ENCODE data around the gene C16orf74.
A peak's percentile ranks its signal among the peaks of the same experiment; 100 is the strongest.

Gene C16orf74

DNA sequence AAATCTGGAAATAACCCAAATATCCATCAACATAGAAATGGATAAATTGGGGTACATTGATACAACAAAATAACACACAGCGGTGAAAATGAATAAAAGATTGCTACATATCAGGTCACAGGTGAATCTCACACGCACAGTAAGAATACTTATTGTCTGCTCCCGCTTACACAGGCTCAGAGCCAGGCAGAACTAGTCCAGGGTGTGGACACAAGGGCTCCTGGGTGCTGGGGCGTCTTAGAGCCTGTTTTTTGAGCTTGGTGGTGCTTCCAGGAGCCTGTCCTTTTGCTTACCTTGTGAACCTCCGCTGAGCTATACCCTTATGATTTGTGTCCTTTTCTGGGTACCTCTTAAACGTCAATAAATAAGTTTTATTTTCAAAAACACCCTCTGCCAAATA, 19.8 kb upstream of the C16orf74 start:
- peaks cover 11% of the 10 kb centered on the region for H3K4me1 ChIP-seq (ENCODE audit: insufficient read depth, low read length)
- H3K36me3 ChIP-seq (ENCODE audit: insufficient read depth, low read depth, low read length): no peaks in the 10 kb centered on the region
- no peak overlapping the region for H3K9ac ChIP-seq (ENCODE audit: low read depth, low read length)
- H3K4me3 ChIP-seq (ENCODE audit: low read length): no peak overlapping the region
- H3K9me3 ChIP-seq (ENCODE audit: insufficient read depth, low read depth, low read length): no peaks in the 10 kb centered on the region
- H3K27me3 ChIP-seq (ENCODE audit: insufficient read depth, low read length): no peaks in the 10 kb centered on the region
- no peak overlapping the region for H3K27ac ChIP-seq (ENCODE audit: low read length)

DNA sequence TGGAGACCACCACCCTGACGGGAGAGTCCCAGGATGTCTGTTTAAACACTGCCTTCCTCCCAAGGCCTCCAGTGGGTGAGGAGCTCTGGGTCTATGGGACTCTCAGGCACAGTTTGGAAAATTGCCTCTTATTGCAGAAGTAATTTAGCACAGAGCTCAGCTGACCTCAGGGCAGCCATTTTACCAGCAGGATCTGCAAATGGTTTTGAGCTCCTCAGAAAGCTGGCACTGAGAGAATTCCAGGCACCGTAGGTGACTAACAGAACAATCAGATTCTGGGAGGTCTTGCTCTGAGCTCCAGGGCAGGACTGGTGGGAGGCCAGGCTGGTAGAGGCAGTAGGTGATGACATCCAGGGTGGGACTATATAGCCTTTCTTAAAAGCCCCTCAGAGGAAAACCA, 17.3 kb upstream of the C16orf74 start:
- no peaks in the 10 kb centered on the region for H3K36me3 ChIP-seq (ENCODE audit: insufficient read depth, low read depth, low read length)
- peak overlapping the region; percentile 0; the same call in 1 of the 2 replicates for H3K9ac ChIP-seq (ENCODE audit: low read depth, low read length)
- H3K27me3 ChIP-seq (ENCODE audit: insufficient read depth, low read length): no peaks in the 10 kb centered on the region
- H3K4me3 ChIP-seq (ENCODE audit: low read length): peak overlapping the region; percentile 16; the same call in 1 of the 2 replicates
- H3K27ac ChIP-seq (ENCODE audit: low read length): no peak overlapping the region
- no peaks in the 10 kb centered on the region for H3K9me3 ChIP-seq (ENCODE audit: insufficient read depth, low read depth, low read length)
- H3K4me1 ChIP-seq (ENCODE audit: insufficient read depth, low read length): peaks cover 15% of the 10 kb centered on the region

DNA sequence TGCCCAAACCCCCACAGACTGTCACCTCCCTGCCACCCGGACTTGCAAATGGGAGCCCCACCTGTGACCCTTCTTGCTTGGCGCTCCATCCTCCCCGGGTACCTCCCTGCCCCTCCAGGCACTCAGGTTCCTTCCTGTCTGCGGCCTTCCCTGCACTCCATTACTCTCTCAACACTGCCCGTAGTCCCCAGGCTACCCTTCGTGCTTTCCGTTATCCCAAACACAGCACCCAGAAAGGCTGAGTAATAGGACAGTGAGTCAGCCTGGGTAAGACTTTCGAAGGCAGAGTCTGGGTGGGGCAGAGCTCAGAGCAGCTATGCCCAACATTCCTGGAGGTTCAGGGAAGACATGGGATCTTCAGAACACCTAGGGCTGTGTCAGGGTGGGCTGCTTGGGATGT, 16.6 kb upstream of the C16orf74 start:
- Histone ChIP-seq H3K4me1 (ENCODE audit: insufficient read depth, low read length) (peaks cover 15% of the 10 kb centered on the region), H3K36me3 (ENCODE audit: insufficient read depth, low read depth, low read length) (no peaks in the 10 kb centered on the region), H3K4me3 (ENCODE audit: low read length) (no peak overlapping the region), H3K27me3 (ENCODE audit: insufficient read depth, low read length) (no peaks in the 10 kb centered on the region), H3K9me3 (ENCODE audit: insufficient read depth, low read depth, low read length) (no peaks in the 10 kb centered on the region), H3K9ac (ENCODE audit: low read depth, low read length) (no peak overlapping the region), H3K27ac (ENCODE audit: low read length) (no peak overlapping the region)

DNA sequence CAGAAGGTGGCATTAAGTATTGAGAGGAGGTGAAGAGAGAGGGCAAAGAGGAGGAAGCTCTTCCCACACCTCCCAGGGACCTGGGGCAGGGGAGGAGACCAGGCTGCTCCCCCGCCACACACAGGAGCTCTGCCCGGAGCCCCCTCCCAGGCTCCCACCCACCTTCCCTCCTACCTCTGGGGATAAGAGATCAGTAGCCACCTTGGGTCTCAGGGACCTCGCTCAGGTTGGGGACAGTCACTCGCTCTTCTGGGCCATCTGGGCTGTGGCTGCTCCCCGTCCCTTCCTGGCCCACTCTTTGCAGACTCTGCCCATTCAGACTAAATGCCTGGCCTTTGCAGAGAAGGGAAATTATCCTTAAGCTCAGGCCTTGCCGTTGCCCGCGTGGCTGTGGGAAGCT, 14.9 kb upstream of the C16orf74 start:
- Histone ChIP-seq H3K4me1 (ENCODE audit: insufficient read depth, low read length) (peaks cover 15% of the 10 kb centered on the region), H3K27me3 (ENCODE audit: insufficient read depth, low read length) (no peaks in the 10 kb centered on the region), H3K36me3 (ENCODE audit: insufficient read depth, low read depth, low read length) (no peaks in the 10 kb centered on the region), H3K4me3 (ENCODE audit: low read length) (no peak overlapping the region), H3K9ac (ENCODE audit: low read depth, low read length) (no peak overlapping the region), H3K27ac (ENCODE audit: low read length) (no peak overlapping the region), H3K9me3 (ENCODE audit: insufficient read depth, low read depth, low read length) (no peaks in the 10 kb centered on the region)

DNA sequence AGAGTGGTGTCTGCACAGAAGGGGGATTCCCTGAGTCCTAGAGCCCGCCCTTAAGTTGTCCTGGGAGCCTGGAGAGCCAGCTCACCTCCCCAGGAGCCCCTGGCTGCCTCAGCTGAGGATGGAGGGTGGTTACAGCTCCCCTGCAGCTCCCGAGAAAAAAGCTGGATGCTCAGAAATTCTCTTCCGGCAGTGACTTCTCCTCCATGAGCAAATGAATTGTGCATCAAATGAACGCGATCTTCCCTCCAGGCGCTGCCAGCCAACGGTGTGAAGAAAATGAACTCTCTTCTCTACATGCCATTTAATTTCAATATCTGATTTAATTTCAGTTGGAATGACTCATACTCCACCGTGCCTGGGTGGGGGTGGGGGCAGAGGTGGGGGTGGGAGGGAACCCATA, 14.3 kb upstream of the C16orf74 start:
- Histone ChIP-seq H3K4me1 (ENCODE audit: insufficient read depth, low read length) (peaks cover 15% of the 10 kb centered on the region), H3K27me3 (ENCODE audit: insufficient read depth, low read length) (no peaks in the 10 kb centered on the region), H3K36me3 (ENCODE audit: insufficient read depth, low read depth, low read length) (no peaks in the 10 kb centered on the region), H3K27ac (ENCODE audit: low read length) (no peak overlapping the region), H3K4me3 (ENCODE audit: low read length) (no peak overlapping the region), H3K9ac (ENCODE audit: low read depth, low read length) (no peak overlapping the region), H3K9me3 (ENCODE audit: insufficient read depth, low read depth, low read length) (no peaks in the 10 kb centered on the region)

DNA sequence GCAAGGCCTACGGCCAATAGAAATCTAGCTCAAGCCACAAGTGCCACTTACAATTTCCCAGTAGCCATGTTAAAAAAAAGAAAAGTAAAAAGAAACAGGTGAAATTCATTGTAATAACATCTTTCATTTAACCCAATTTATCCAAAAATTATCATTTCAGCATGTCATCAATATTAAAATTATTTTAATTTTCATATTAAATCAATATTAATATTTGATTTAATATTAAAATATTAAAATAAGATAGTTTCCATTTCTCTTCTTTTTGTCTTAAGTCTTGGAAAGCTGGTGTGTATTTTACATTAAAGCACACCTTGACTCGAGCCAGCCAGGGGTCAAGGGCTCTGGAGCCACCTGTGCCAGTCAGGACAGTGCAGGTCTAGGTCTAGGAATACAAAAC, 12.7 kb upstream of the C16orf74 start:
- no peaks in the 10 kb centered on the region for H3K36me3 ChIP-seq (ENCODE audit: insufficient read depth, low read depth, low read length)
- no peak overlapping the region for H3K27ac ChIP-seq (ENCODE audit: low read length)
- no peaks in the 10 kb centered on the region for H3K27me3 ChIP-seq (ENCODE audit: insufficient read depth, low read length)
- no peaks in the 10 kb centered on the region for H3K9me3 ChIP-seq (ENCODE audit: insufficient read depth, low read depth, low read length)
- H3K9ac ChIP-seq (ENCODE audit: low read depth, low read length): no peak overlapping the region
- peaks cover 15% of the 10 kb centered on the region for H3K4me1 ChIP-seq (ENCODE audit: insufficient read depth, low read length)
- H3K4me3 ChIP-seq (ENCODE audit: low read length): no peak overlapping the region

DNA sequence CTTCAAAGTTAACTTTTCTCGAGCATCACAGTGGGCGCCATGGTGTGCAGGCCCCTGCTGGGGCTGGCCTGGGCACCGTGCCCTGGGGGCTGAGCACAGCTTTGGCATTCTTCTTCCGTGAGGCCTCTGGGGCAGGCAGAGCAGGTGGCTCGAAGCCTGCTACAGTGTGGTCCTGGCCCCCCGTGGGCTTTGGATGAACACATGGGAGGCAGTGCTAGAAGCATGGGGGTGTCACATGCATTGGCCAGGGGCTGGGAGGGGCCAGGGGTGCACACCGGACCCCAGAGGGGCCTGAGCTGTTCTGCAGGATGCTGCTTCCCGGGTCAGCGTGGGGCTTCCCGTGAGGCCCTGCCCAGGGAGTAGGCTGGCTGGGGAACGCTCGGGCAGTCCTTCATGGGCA, 12.1 kb upstream of the C16orf74 start:
- Histone ChIP-seq H3K27me3 (ENCODE audit: insufficient read depth, low read length) (no peaks in the 10 kb centered on the region), H3K27ac (ENCODE audit: low read length) (no peak overlapping the region), H3K9me3 (ENCODE audit: insufficient read depth, low read depth, low read length) (no peaks in the 10 kb centered on the region), H3K36me3 (ENCODE audit: insufficient read depth, low read depth, low read length) (no peaks in the 10 kb centered on the region), H3K4me1 (ENCODE audit: insufficient read depth, low read length) (peaks cover 10% of the 10 kb centered on the region), H3K9ac (ENCODE audit: low read depth, low read length) (no peak overlapping the region), H3K4me3 (ENCODE audit: low read length) (no peak overlapping the region)

DNA sequence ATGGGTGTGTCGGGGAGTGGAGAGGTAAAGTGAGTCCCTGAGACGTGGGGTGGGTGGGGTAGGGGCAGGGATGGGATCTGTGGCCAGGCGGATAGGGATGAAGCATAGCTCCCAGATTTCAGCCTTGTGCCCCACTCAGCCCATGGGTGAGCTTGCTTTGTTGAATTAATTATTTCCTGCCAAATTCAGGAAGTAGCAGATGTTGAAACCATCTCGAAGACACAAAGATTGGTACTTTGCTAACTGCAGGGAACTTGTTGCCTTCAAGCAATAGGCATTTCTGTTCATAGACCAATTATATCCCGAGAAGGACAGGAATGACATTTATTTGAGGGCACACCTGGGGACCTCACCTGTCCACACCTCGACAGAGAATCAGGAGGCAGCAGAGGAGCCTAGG, 11.0 kb upstream of the C16orf74 start:
- H3K4me3 ChIP-seq (ENCODE audit: low read length): no peak overlapping the region
- no peak overlapping the region for H3K27ac ChIP-seq (ENCODE audit: low read length)
- H3K4me1 ChIP-seq (ENCODE audit: insufficient read depth, low read length): 0 out of 2 replicates have a peak, but pooled peaks cover 3% of the 10 kb centered on the region
- H3K36me3 ChIP-seq (ENCODE audit: insufficient read depth, low read depth, low read length): no peaks in the 10 kb centered on the region
- H3K9me3 ChIP-seq (ENCODE audit: insufficient read depth, low read depth, low read length): no peaks in the 10 kb centered on the region
- H3K9ac ChIP-seq (ENCODE audit: low read depth, low read length): no peak overlapping the region
- no peaks in the 10 kb centered on the region for H3K27me3 ChIP-seq (ENCODE audit: insufficient read depth, low read length)

DNA sequence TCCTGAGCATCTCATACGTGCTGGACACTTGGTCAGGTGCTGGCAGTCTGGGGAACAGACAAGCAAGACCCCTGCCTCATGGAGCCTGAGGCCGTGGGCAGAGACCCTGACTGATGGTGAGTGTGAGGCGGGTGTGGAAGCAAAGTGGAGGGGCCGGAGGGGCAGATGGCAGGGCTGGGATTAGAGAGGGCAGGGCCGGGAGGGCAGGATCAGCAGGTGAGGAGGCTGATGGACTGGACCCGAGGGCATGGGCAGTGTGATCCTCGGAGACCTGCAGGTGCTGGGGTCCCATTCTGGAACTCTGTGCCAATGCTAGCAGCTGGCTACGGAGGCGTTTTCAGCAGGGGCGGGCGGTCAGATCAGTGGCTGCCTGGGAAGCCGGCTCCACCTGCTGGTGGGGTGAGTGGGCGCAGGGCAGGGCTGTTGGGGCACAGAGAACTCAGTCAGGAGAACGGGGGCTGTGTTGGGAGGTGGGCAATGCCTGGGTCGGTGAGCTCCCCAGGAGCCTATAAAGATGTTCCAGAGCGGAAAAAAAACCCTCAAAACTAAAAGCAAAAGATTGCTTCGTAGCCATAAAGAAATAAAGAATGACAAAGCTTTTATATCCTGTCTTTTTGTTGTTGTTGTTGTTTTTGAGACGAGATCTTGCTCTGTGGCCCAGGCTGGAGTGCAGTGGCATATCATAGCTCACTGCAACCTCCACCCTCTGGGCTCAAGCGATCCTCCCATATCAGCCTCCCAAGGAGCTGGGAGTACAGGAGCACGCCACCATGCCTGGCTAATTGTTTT, 8.9 kb upstream of the C16orf74 start:
- H3K4me1 ChIP-seq (ENCODE audit: insufficient read depth, low read length): no peaks in the 10 kb centered on the region

DNA sequence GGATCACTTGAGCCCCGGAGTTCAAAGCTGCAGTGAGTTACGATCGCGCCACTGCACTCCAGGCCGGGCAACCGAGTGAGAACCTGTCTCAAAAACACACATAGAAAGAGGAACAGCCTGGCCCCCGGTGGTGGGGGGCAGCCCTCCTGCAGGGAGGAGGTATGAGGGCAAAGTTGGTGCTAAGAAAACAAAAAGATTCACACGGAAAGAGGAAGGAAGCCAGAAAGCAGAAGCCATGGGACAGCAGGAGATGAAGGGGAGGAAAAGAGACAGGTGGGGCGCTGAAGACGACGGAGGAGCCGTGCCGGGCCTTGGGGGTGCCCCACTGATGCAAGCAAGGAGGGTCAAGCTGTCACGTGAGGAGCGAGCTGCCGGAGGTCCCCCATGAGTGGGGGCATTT, 8.2 kb upstream of the C16orf74 start:
- H3K9ac ChIP-seq (ENCODE audit: low read depth, low read length): no peak overlapping the region
- no peaks in the 10 kb centered on the region for H3K36me3 ChIP-seq (ENCODE audit: insufficient read depth, low read depth, low read length)
- no peaks in the 10 kb centered on the region for H3K4me1 ChIP-seq (ENCODE audit: insufficient read depth, low read length)
- peaks cover 4% of the 10 kb centered on the region; the same call in 1 of the 2 replicates for H3K27me3 ChIP-seq (ENCODE audit: insufficient read depth, low read length)
- no peak overlapping the region for H3K4me3 ChIP-seq (ENCODE audit: low read length)
- H3K9me3 ChIP-seq (ENCODE audit: insufficient read depth, low read depth, low read length): no peaks in the 10 kb centered on the region
- H3K27ac ChIP-seq (ENCODE audit: low read length): no peak overlapping the region

More for the DNA sequence above, 8.9 kb upstream of the C16orf74 start:
- H3K9me3 ChIP-seq (ENCODE audit: insufficient read depth, low read depth, low read length): no peaks in the 10 kb centered on the region
- no peak overlapping the region for H3K9ac ChIP-seq (ENCODE audit: low read depth, low read length)
- H3K4me3 ChIP-seq (ENCODE audit: low read length): no peak overlapping the region
- no peak overlapping the region for H3K27ac ChIP-seq (ENCODE audit: low read length)
- no peaks in the 10 kb centered on the region for H3K27me3 ChIP-seq (ENCODE audit: insufficient read depth, low read length)
- H3K36me3 ChIP-seq (ENCODE audit: insufficient read depth, low read depth, low read length): no peaks in the 10 kb centered on the region

DNA sequence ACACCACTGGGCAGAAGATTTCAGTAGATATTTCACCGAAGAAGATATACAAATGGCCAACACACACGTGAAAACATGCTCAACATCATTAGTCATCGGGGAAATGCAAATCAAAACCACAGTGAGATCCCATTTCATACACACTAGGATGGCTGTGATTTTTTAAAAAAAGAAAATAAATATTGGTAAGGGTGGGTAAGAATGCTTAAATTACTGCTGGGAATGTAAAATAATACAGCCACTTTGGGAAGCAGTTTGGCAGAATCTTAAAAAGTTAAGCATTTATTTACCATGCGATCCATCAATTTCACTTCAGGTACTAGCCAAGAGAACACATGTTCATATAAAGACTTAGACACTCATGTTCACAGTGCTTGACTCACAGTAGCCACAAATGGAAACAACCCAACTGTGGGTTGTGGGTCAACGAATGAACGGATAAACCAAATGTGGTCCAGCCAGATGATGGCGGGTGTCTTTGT, 6.5 kb upstream of the C16orf74 start:
- H3K27me3 ChIP-seq (ENCODE audit: insufficient read depth, low read length): peaks cover 22% of the 10 kb centered on the region
- no peaks in the 10 kb centered on the region for H3K9me3 ChIP-seq (ENCODE audit: insufficient read depth, low read depth, low read length)
- H3K27ac ChIP-seq (ENCODE audit: low read length): no peak overlapping the region
- H3K4me3 ChIP-seq (ENCODE audit: low read length): no peak overlapping the region
- no peaks in the 10 kb centered on the region for H3K36me3 ChIP-seq (ENCODE audit: insufficient read depth, low read depth, low read length)
- no peak overlapping the region for H3K9ac ChIP-seq (ENCODE audit: low read depth, low read length)
- peaks cover 5% of the 10 kb centered on the region; the same call in 1 of the 2 replicates for H3K4me1 ChIP-seq (ENCODE audit: insufficient read depth, low read length)
